ENCODE data around the gene SYCP2. TPM values are rescaled to one million over a fixed set of nuclear protein-coding genes. Genes with fewer than 3 reads are reported as not detected.

Gene SYCP2
- total RNA-seq, 1 experiment from 2014 or later, result 0.70 TPM

GRCh38 chr20:59832406-59833363, 100.8 kb downstream of the SYCP2 start:
- H3K9ac ChIP-seq (ENCODE audit: extremely low read depth, insufficient read length, low read length), result no peak overlapping the region
- no peak overlapping the region for H4K91ac ChIP-seq (ENCODE audit: insufficient read length, low read depth, low read length)
- Mint-ChIP-seq H3K4me3 (no peak overlapping the region), H3K27ac (no peak overlapping the region), H3K9me3 (peaks cover 0 to 16% of the 10 kb centered on the region in 2 experiments; a peak in 2 of 5 replicates), H3K4me1 (peaks cover 11 to 14% of the 10 kb centered on the region in 2 experiments), H3K36me3 (ENCODE audit: insufficient read depth in 1 of 3, low read depth in 3 of 3) (no peaks in the 10 kb centered on the region), H3K27me3 (ENCODE audit: low read depth) (peaks cover 19% of the 10 kb centered on the region)
- H3K4ac ChIP-seq (ENCODE audit: low read depth, low read length), result no peak overlapping the region
- H2BK5ac ChIP-seq (ENCODE audit: insufficient read length, low read length), result no peak overlapping the region
- no CpG with 5 or more reads among the region's 13 CpGs for WGBS (ENCODE audit: extremely low coverage, insufficient read length, low lambda C conversion rate)
- no peaks in the 10 kb centered on the region for H4K20me1 ChIP-seq (ENCODE audit: control insufficient read depth, insufficient read depth, insufficient read length)
- H3K23ac ChIP-seq (ENCODE audit: insufficient read length, low read depth, low read length), result no peak overlapping the region
- no peak overlapping the region for H3K27ac ChIP-seq (ENCODE audit: insufficient read length, low read depth, low read length)
- H2BK20ac ChIP-seq (ENCODE audit: low read depth, low read length, poor library complexity, severe bottlenecking), result no peak overlapping the region
- H3K27me3 ChIP-seq (ENCODE audit: insufficient read depth, low read length), result no peaks in the 10 kb centered on the region
- TF ChIP-seq CTCF (conservative IDR thresholded peaks at IDR 0.05), result no peak
- no peak overlapping the region for H3K56ac ChIP-seq (ENCODE audit: insufficient read length, low read depth, low read length)
- no peak overlapping the region for H3K4me2 ChIP-seq (ENCODE audit: insufficient read depth, insufficient read length, low read length)
- H3T11ph ChIP-seq (ENCODE audit: low read length), result no peak overlapping the region
- H4K5ac ChIP-seq (ENCODE audit: insufficient read length, low read depth, low read length), result no peak overlapping the region
- H2AFZ ChIP-seq (ENCODE audit: low read length), result no peak overlapping the region
- no peak overlapping the region for H4K8ac ChIP-seq (replicated peaks; ENCODE audit: insufficient read length, low read depth, low read length)
- peaks cover 3% of the 10 kb centered on the region for H3K23me2 ChIP-seq (ENCODE audit: insufficient read length, low read depth, low read length, poor library complexity, severe bottlenecking)
- no peaks in the 10 kb centered on the region for H3K79me1 ChIP-seq (ENCODE audit: insufficient read depth, low read depth, low read length, poor library complexity, severe bottlenecking)
- H2BK12ac ChIP-seq (ENCODE audit: insufficient read length, low read depth, low read length), result no peak overlapping the region
- no peaks in the 10 kb centered on the region for H3K4me1 ChIP-seq (ENCODE audit: insufficient read depth, low read length)
- H3K9me3 ChIP-seq (ENCODE audit: control insufficient read depth, low read depth, low read length), result no peaks in the 10 kb centered on the region
- no peak for DNase-seq
- H2BK15ac ChIP-seq (ENCODE audit: low read depth, low read length), result no peak overlapping the region
- H3K14ac ChIP-seq (ENCODE audit: insufficient read depth, low read length), result no peak overlapping the region; the same call in 1 of the 2 replicates
- no peak overlapping the region for H2BK120ac ChIP-seq (ENCODE audit: low read depth, low read length, poor library complexity, severe bottlenecking)
- H3K18ac ChIP-seq (ENCODE audit: insufficient read length, low read depth, low read length), result no peak overlapping the region
- no peaks in the 10 kb centered on the region for H3K79me2 ChIP-seq (ENCODE audit: insufficient read depth, low read length)
- H2AK5ac ChIP-seq (ENCODE audit: insufficient read length, low read length), result no peak overlapping the region

Data from H9 (cell line).